ENCODE results near the gene PITX3. TPM values are rescaled to one million over a fixed set of nuclear protein-coding genes. Genes with fewer than 3 reads are reported as not detected.

PITX3 gene
- total RNA-seq, 1 experiment from 2014 or later: 0.81 TPM

- ChIA-PET POLR2A (interaction anchor here (0.8 to 2.0 kb wide), 7 partner anchors 10 to 271 kb away, joined by 3 to 7 read pairs (median 6); partner anchors contain the start of genes GBF1 and NOLC1), CTCF (interaction anchor here (0.7 to 18.9 kb wide), 58 partner anchors 9 to 628 kb away, joined by 3 to 906 read pairs (median 6); partner anchors contain the start of genes ACTR1A, CUEDC2, FBXL15 and GBF1)
- H3K4me3 Mint-ChIP-seq: peak overlapping the region; percentile 71
These were observed 10.9 kb downstream of the PITX3 start for GRCh38 chr10:102230264-102230860.

More at GRCh38 chr10:102230264-102230860, 10.9 kb downstream of the PITX3 start:
- DNase-seq (ENCODE audit: low spot score) (peak; percentile 85), ATAC-seq (peak; percentile 22)
- H3K27me3 Mint-ChIP-seq (ENCODE audit: low read depth): peaks cover 99% of the 10 kb centered on the region
- H3K4me1 Mint-ChIP-seq: peaks cover 8% of the 10 kb centered on the region; the same call in 1 of the 2 replicates
- no peaks in the 10 kb centered on the region for H3K36me3 Mint-ChIP-seq
- no peaks in the 10 kb centered on the region for H3K9me3 Mint-ChIP-seq
- TF ChIP-seq TEAD1 (CRISPR knock-in tag; IDR thresholded peaks at IDR 0.05) (0 out of 2 replicates have a peak, but pooled peaks have one; percentile 25), NR1H2 (CRISPR knock-in tag; IDR thresholded peaks at IDR 0.05) (no peak), JUN (CRISPR knock-in tag; IDR thresholded peaks at IDR 0.05) (no peak), ARID4B (CRISPR knock-in tag; IDR thresholded peaks at IDR 0.05; ENCODE audit: borderline replicate concordance) (peak; percentile 66; the same call in 1 of the 2 replicates), ZNF425 (CRISPR knock-in tag; conservative IDR thresholded peaks at IDR 0.05) (no peak), ZNF416 (CRISPR knock-in tag; IDR thresholded peaks at IDR 0.05) (no peak), PRDM15 (CRISPR knock-in tag; IDR thresholded peaks at IDR 0.05) (no peak), FOXP4 (CRISPR knock-in tag; IDR thresholded peaks at IDR 0.05) (no peak), MLX (CRISPR knock-in tag; IDR thresholded peaks at IDR 0.05) (no peak), MAX (CRISPR knock-in tag; IDR thresholded peaks at IDR 0.05) (no peak), SP1 (CRISPR knock-in tag; conservative IDR thresholded peaks at IDR 0.05) (0 out of 2 replicates have a peak, but pooled peaks have one; percentile 25), ZBTB43 (CRISPR knock-in tag; IDR thresholded peaks at IDR 0.05) (no peak), RELA (CRISPR knock-in tag; IDR thresholded peaks at IDR 0.05; ENCODE audit: borderline replicate concordance) (no peak), NFE2L1 (CRISPR knock-in tag; IDR thresholded peaks at IDR 0.05) (no peak), JAZF1 (CRISPR knock-in tag; IDR thresholded peaks at IDR 0.05) (no peak), HMGXB4 (CRISPR knock-in tag; IDR thresholded peaks at IDR 0.05) (no peak), CREM (CRISPR knock-in tag; IDR thresholded peaks at IDR 0.05) (no peak), TP53 (CRISPR knock-in tag; IDR thresholded peaks at IDR 0.05) (no peak), NFYB (CRISPR knock-in tag; conservative IDR thresholded peaks at IDR 0.05; ENCODE audit: low read depth) (no peak; the same call in 1 of the 2 replicates), GABPB1 (CRISPR knock-in tag; IDR thresholded peaks at IDR 0.05) (no peak)
- H3K27ac Mint-ChIP-seq: no peak overlapping the region
